SK-N-SH (cell line): ENCODE measurements around the gene SLC35A4. TPM values are rescaled to one million over a fixed set of nuclear protein-coding genes. Genes with fewer than 3 reads are reported as not detected.

Source experiments
- CTCF ChIA-PET: fragments of 300-600, 350-600 bp; formaldehyde crosslinking; extraction: SDS; loops from one replicate; lab custom pipeline; 2021; lab: Yijun Ruan, JAX
- POLR2A ChIA-PET: fragments of 350-600 bp; sonication (Branson Sonifier 250); formaldehyde crosslinking; extraction: SDS; loops from one replicate; lab custom pipeline; 2020; ENCODE audit warnings: antibody characterized with exemption, inconsistent platforms; lab: Yijun Ruan, JAX
- DNase-seq: peaks from one replicate; pipeline ENCODE4 v3.0.0; 2012
- H2AFZ ChIP-seq: fragments of 200-600 bp; sonication (generic); 2 replicates; pipeline ENCODE4 v1.8.1; 2016; ENCODE audit warnings: antibody characterized with exemption, mild to moderate bottlenecking, low read depth
- H3F3A ChIP-seq: fragments of 200-600 bp; sonication (generic); replicated peaks from 2 replicates; pipeline ENCODE3; 2016; ENCODE audit warnings: antibody characterized with exemption, mild to moderate bottlenecking; ENCODE audit not compliant: insufficient read depth
- H3K27ac ChIP-seq, 2 experiments: fragments of 200-500 bp in 1 of 2; fragments of 200-600 bp in 1 of 2; sonication (Bioruptor generic) in 1 of 2; sonication (generic), shearing (Covaris generic) in 1 of 2; 2 replicates each; pipeline versions ENCODE4 v1.5.1 to v1.6.1; 2014 to 2016; ENCODE audit warnings: low read depth in 2 of 2, inconsistent platforms in 1 of 2, low read length in 1 of 2, mild to moderate bottlenecking in 1 of 2, mixed read lengths in 1 of 2
- H3K27me3 ChIP-seq: fragments of 200-600 bp; sonication (generic), shearing (Covaris generic); 2 replicates; pipeline ENCODE4 v1.6.1; 2016; ENCODE audit warnings: mixed run types; ENCODE audit not compliant: insufficient read depth
- H3K36me3 ChIP-seq, 2 experiments: fragments of 200-500 bp in 1 of 2; fragments of 200-600 bp in 1 of 2; sonication (Bioruptor generic) in 1 of 2; sonication (generic) in 1 of 2; replicated peaks in 1 of 2; 2 replicates each; pipeline versions ENCODE3 to v1.5.1; 2014 to 2016; ENCODE audit warnings: low read length in 1 of 2, mild to moderate bottlenecking in 1 of 2; ENCODE audit not compliant: insufficient read depth in 2 of 2, control insufficient read depth in 1 of 2
- H3K4me1 ChIP-seq, 2 experiments: fragments of 200-500 bp in 1 of 2; fragments of 200-600 bp in 1 of 2; sonication (Bioruptor generic) in 1 of 2; sonication (generic), shearing (Covaris generic) in 1 of 2; 2 replicates each; pipeline versions ENCODE4 v1.5.1 to v1.6.1; 2014 to 2016; ENCODE audit warnings: low read depth in 1 of 2, low read length in 1 of 2, mixed run types in 1 of 2; ENCODE audit not compliant: insufficient read depth in 2 of 2, control insufficient read depth in 1 of 2
- H3K4me2 ChIP-seq: fragments of 200-600 bp; sonication (generic), shearing (Covaris generic); 2 replicates; pipeline ENCODE4 v1.6.1; 2017; ENCODE audit warnings: mixed run types
- H3K4me3 ChIP-seq, 2 experiments: fragments of 200-500 bp in 1 of 2; fragments of 200-600 bp in 1 of 2; sonication (Bioruptor generic) in 1 of 2; sonication (generic), shearing (Covaris generic) in 1 of 2; 2 replicates each; pipeline versions ENCODE4 v1.5.1 to v1.8.1; 2014 to 2016; ENCODE audit warnings: low read depth in 2 of 2, inconsistent platforms in 1 of 2, low read length in 1 of 2, mild to moderate bottlenecking in 1 of 2, mixed read lengths in 1 of 2, moderate library complexity in 1 of 2
- H3K79me2 ChIP-seq: fragments of 200-600 bp; sonication (generic); 2 replicates; pipeline ENCODE4 v1.8.1; 2017; ENCODE audit warnings: mild to moderate bottlenecking; ENCODE audit not compliant: insufficient read depth
- H3K9ac ChIP-seq: fragments of 200-600 bp; sonication (generic); 2 replicates; pipeline ENCODE4 v1.6.1; 2017; ENCODE audit warnings: mixed run types
- H3K9me2 ChIP-seq: fragments of 200-600 bp; sonication (generic); 2 replicates; pipeline ENCODE4 v1.6.1; 2017; ENCODE audit warnings: mixed run types
- H3K9me3 ChIP-seq: fragments of 200-600 bp; sonication (generic); 2 replicates; pipeline ENCODE4 v1.6.1; 2017; ENCODE audit warnings: mixed run types, mild to moderate bottlenecking, moderate library complexity
- H4K20me1 ChIP-seq: fragments of 200-600 bp; sonication (generic); 2 replicates; pipeline ENCODE4 v1.6.1; 2017; ENCODE audit warnings: mild to moderate bottlenecking, mixed run types; ENCODE audit not compliant: insufficient read depth
- ELF1 ChIP-seq: IDR thresholded peaks from 2 replicates; pipeline ENCODE4 v1.4.0; 2012
- FOSL2 ChIP-seq: IDR thresholded peaks from 2 replicates; pipeline ENCODE4 v1.4.0; 2012; ENCODE audit warnings: low read depth, mild to moderate bottlenecking, moderate library complexity, borderline replicate concordance
- GABPA ChIP-seq: IDR thresholded peaks from 2 replicates; pipeline ENCODE4 v1.4.0; 2012; ENCODE audit warnings: low read depth, mild to moderate bottlenecking
- IRF3 ChIP-seq: fragments of 150-350 bp; IDR thresholded peaks from 2 replicates; pipeline ENCODE4 v1.6.1; 2016; ENCODE audit warnings: mild to moderate bottlenecking, low read depth, low read length
- MEF2A ChIP-seq: IDR thresholded peaks from 2 replicates; pipeline ENCODE4 v1.4.0; 2012; ENCODE audit warnings: low read depth, borderline replicate concordance
- MXI1 ChIP-seq: IDR thresholded peaks from 2 replicates; pipeline ENCODE4 v1.6.1; 2012; ENCODE audit warnings: mild to moderate bottlenecking, low read depth, low read length, improper control_type of control experiment
- NRF1 ChIP-seq: IDR thresholded peaks from 2 replicates; pipeline ENCODE4 v1.6.1; 2012; ENCODE audit warnings: low read depth, mild to moderate bottlenecking, low read length
- POLR2AphosphoS5 ChIP-seq: IDR thresholded peaks from 2 replicates; pipeline ENCODE4 v1.6.1; 2012; ENCODE audit warnings: low read depth, low read length
- RAD21 ChIP-seq: IDR thresholded peaks from 2 replicates; pipeline ENCODE4 v1.6.1; 2012; ENCODE audit warnings: mild to moderate bottlenecking, low read length
- RCOR1 ChIP-seq: fragments of 150-350 bp; IDR thresholded peaks from 2 replicates; pipeline ENCODE4 v1.6.1; 2017; ENCODE audit warnings: antibody characterized with exemption, low read length
- REST ChIP-seq: IDR thresholded peaks from 2 replicates; pipeline ENCODE4 v1.6.1; 2012; ENCODE audit warnings: mild to moderate bottlenecking, low read depth, low read length, moderate library complexity
- RFX5 ChIP-seq: IDR thresholded peaks from 2 replicates; pipeline ENCODE4 v1.6.1; 2012; ENCODE audit warnings: mild to moderate bottlenecking, improper control_type of control experiment, low read length
- RXRA ChIP-seq: IDR thresholded peaks from 2 replicates; pipeline ENCODE4 v1.4.0; 2012; ENCODE audit warnings: low read depth, mild to moderate bottlenecking, borderline replicate concordance
- SIN3A ChIP-seq: IDR thresholded peaks from 2 replicates; pipeline ENCODE4 v1.6.1; 2012; ENCODE audit warnings: low read depth, mild to moderate bottlenecking, low read length, moderate library complexity, borderline replicate concordance
- TAF1 ChIP-seq: IDR thresholded peaks from 2 replicates; pipeline ENCODE4 v1.6.1; 2012; ENCODE audit warnings: low read depth, mild to moderate bottlenecking, low read length, moderate library complexity, borderline replicate concordance
- TCF12 ChIP-seq: IDR thresholded peaks from 2 replicates; pipeline ENCODE4 v1.4.0; 2012
- TEAD4 ChIP-seq: IDR thresholded peaks from 2 replicates; pipeline ENCODE4 v1.4.0; 2012; ENCODE audit warnings: mild to moderate bottlenecking, borderline replicate concordance; ENCODE audit not compliant: insufficient read depth
- USF2 ChIP-seq: fragments of 150-350 bp; IDR thresholded peaks from 2 replicates; pipeline ENCODE4 v1.6.1; 2017; ENCODE audit warnings: antibody characterized with exemption, low read length, low read depth, borderline replicate concordance
- ZBTB33 ChIP-seq: IDR thresholded peaks from 2 replicates; pipeline ENCODE4 v1.4.0; 2012; ENCODE audit warnings: low read depth, borderline replicate concordance
- WGBS: methylation state at CpG from one replicate; pipeline ENCODE4 v1.1.6; 2017; ENCODE audit warnings: low lambda C conversion rate; 5-methylcytosine and 5-hydroxymethylcytosine counted together
- polyA plus RNA-seq, 3 experiments: library from polyadenylated mRNA; depleted of rRNA; stranded (reverse); fragments of >200 nt; gene quantifications; 2 replicates each; pipeline ENCODE4 v1.2.3, GENCODE V29; 2012

The SLC35A4 gene
- polyA plus RNA-seq, 1 of the 3 experiments (the other 2 are of a cell fraction): 56.2 TPM

- POLR2A ChIA-PET: no interaction called here
- Histone ChIP-seq H3K9me3 (no peaks in the 10 kb centered on the region), H3K27me3 (no peaks in the 10 kb centered on the region), H3K4me1 (no peaks in the 10 kb centered on the region), H4K20me1 (no peaks in the 10 kb centered on the region), H3K9me2 (no peaks in the 10 kb centered on the region), H3K4me3 (no peak overlapping the region), H3F3A (no peaks in the 10 kb centered on the region), H3K36me3 (no peaks in the 10 kb centered on the region), H3K4me2 (no peak overlapping the region), H3K27ac (no peak overlapping the region), H3K79me2 (no peaks in the 10 kb centered on the region), H2AFZ (no peak overlapping the region; the same call in 1 of the 2 replicates), H3K9ac (no peak overlapping the region)
- CTCF ChIA-PET: interaction anchor here (1.4 kb wide), 1 partner anchor 232 kb away, joined by 4 read pairs; the partner anchor contains the start of gene PCDHA8
- no peak for DNase-seq
- 36% methylated on average over 3 of the region's 4 CpGs for WGBS
- TF ChIP-seq TAF1 (no peak), FOSL2 (no peak), ELF1 (no peak), RCOR1 (no peak), REST (no peak), RXRA (no peak), USF2 (no peak)
These were observed 44.5 kb downstream of the SLC35A4 start for GRCh38 chr5:140609126-140609525.

- no peaks in the 10 kb centered on the region for H3K9me2 ChIP-seq
- H3F3A ChIP-seq: no peaks in the 10 kb centered on the region
- no peaks in the 10 kb centered on the region for H4K20me1 ChIP-seq
- H3K79me2 ChIP-seq: no peaks in the 10 kb centered on the region
- H3K4me2 ChIP-seq: no peak overlapping the region
- no peak for DNase-seq
- no peak overlapping the region for H2AFZ ChIP-seq
- H3K27ac ChIP-seq: no peak overlapping the region
- no peaks in the 10 kb centered on the region for H3K27me3 ChIP-seq
- WGBS: 84% methylated on average over 2 of the region's 2 CpGs
- H3K4me1 ChIP-seq: no peaks in the 10 kb centered on the region
- no peak overlapping the region for H3K9ac ChIP-seq
- no peaks in the 10 kb centered on the region for H3K36me3 ChIP-seq
- no peaks in the 10 kb centered on the region for H3K9me3 ChIP-seq
- ChIA-PET CTCF (no interaction called here), POLR2A (no interaction called here)
- no peak overlapping the region for H3K4me3 ChIP-seq
- TF ChIP-seq SIN3A (no peak), NRF1 (no peak), MEF2A (no peak), RAD21 (no peak), TEAD4 (no peak), ZBTB33 (no peak), MXI1 (no peak), POLR2AphosphoS5 (no peak), GABPA (no peak), RFX5 (no peak), IRF3 (no peak), TCF12 (no peak), USF2 (no peak)
These were observed 46.4 kb downstream of the SLC35A4 start for GRCh38 chr5:140611020-140611521.
